ENCODE measurements around the gene CDH23.

DNA sequence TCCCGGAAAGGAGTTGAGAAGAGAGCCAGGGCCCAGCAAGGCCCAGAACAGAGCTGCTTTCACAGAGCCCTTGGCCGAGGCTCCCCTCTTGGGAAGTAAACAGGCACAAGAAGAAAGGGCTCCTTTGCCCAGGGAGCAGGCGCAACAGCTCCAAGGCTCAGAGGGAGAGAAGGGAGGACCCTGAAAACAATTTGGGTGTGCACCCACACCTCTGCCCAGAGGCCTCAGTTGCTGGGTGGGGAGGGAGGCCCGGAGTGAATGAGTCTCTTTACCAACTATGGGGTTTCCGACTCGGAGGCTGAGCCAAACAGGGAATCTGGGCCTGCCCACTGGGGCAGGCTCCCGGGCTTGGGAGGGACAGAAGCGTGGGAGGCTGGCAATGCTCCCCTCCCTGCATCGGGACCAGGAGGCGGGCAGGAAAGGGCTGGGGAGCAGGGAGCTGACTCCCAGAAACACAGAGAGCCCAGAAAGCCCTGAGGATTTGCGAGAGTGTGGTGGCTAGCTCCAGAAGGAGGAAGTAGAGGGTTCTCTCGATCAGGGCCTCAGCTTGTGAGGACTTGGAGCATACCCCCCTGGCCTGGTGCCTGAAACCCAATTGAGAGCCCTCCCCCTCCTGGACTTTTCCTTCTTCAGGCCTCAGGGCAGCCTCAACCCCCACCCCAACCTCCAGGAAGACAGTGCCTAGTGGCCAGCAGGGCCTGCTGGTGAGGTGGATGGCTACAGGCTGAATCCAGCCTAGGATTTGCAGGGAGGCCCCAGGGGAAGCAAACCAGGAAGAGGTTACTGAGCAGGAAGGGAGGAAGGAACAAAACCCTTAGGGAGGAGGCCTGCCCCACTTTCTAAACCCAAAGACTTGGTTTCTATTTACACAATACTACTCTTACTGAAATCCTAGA, 316.7 kb downstream of the CDH23 start:
- TF ChIP-seq, protein P1, sequence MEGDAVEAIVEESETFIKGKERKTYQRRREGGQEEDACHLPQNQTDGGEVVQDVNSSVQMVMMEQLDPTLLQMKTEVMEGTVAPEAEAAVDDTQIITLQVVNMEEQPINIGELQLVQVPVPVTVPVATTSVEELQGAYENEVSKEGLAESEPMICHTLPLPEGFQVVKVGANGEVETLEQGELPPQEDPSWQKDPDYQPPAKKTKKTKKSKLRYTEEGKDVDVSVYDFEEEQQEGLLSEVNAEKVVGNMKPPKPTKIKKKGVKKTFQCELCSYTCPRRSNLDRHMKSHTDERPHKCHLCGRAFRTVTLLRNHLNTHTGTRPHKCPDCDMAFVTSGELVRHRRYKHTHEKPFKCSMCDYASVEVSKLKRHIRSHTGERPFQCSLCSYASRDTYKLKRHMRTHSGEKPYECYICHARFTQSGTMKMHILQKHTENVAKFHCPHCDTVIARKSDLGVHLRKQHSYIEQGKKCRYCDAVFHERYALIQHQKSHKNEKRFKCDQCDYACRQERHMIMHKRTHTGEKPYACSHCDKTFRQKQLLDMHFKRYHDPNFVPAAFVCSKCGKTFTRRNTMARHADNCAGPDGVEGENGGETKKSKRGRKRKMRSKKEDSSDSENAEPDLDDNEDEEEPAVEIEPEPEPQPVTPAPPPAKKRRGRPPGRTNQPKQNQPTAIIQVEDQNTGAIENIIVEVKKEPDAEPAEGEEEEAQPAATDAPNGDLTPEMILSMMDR (IDR thresholded peaks at IDR 0.05), result peak in 2 of 4 experiments; percentile 10 to 47
- TF ChIP-seq POLR2A (IDR thresholded peaks at IDR 0.05), result peak; percentile 23 to 25

Data from uterus (tissue), 2 donors.